Measurements from ENCODE around the gene MYL12A.

MYL12A gene

DNA sequence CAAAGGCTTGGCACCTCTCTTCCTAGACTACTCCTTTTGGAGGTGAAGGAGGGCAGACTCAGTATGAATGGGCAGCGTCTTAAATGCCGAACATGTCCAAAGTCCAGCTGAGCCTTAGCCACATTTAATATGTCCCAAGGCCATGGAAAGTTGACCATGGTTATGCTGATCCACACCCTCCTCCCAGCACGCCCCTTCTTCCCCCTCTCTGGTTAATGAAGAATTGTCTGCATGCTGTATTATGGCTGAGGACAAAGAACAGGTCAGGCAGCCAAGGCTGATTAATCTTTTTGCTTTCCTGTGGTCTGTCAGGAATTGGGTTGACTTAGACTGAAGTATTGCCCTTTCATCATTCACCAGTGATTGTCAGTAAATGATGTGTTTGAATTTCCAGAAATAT is 22.0 kb upstream of the MYL12A start:
- no peak for DNase-seq (ENCODE audit: low spot score)

DNA sequence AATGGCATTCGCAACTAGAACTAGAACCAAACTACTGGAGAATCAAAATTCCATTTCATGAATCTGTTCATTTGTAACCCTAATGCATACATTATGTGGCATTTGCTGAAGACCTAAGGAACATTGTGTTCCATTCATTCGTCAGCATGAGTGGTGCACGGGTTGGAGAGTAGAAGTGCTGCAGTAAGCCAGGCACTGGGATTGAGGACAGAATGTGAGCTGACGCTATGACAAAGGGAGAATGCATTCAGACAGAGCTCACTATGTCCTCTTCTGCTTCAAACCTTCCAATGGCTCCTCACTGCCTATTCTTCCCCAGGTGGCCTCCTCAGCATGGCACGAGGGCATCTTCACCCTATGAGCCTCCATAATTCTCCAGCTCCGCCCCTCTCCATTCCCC is 21.6 kb upstream of the MYL12A start:
- no peak for DNase-seq (ENCODE audit: low spot score)

DNA sequence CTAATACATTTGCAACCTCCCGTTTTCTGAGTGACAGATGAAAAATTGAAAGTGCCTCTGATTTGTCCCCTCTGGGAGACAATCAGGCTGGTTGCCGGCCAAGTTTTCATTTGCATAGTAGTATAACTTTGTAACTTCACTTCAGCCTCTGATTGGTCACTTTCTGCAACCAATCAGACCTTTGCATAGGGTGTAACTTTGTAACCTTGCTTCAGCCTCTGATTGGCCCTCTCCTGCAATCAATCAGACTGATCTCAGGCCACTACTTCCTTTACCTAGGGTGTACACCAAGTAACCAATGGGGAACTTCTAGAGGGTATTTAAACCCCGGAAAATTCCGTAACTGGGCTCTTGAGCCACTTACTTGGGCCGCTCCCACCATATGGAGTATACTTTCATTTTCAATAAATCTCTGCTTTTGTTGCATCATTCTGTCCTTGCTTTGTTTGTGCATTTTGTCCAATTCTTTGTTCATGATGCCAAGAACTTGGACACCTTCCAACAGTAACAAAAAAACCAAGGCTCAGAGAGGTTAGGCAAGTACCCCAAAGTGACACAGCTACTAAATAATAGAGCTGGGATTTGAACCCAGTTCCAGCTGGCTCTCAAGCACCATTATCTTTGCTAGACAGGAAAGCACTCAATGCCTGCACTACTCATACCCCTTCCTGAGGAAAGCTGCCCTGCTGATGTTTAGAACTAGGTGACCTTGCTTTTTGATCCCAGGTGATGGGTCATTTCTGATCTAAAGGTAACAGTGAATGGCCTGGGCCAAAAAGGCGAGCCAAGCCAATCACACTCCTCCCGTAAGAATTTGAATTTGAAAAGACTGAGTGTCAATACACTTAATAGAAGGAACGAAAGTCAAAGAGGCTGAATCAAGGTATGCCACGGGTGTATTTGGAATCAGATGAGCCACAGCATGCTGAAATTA is 16.9 kb upstream of the MYL12A start:
- no peak for DNase-seq (ENCODE audit: low spot score)

DNA sequence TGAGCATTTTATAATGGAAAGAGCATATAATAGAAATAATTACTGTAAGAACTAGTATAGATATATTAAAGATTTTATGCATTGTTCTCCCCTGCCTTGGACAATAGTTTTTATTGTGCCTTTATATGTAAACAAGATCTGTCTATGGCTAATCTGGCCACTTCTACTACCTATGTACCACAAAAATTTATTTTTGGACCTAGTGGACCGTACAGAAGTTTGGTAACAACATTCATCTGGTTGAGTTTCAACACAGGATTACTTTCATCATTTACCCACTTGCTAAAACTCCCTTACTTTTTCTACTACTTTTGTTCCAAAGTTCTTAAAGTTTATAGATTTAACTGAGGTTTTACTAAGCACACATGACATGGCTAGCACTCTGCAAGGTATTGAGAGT is 14.6 kb upstream of the MYL12A start:
- DNase-seq (ENCODE audit: low spot score), result no peak

DNA sequence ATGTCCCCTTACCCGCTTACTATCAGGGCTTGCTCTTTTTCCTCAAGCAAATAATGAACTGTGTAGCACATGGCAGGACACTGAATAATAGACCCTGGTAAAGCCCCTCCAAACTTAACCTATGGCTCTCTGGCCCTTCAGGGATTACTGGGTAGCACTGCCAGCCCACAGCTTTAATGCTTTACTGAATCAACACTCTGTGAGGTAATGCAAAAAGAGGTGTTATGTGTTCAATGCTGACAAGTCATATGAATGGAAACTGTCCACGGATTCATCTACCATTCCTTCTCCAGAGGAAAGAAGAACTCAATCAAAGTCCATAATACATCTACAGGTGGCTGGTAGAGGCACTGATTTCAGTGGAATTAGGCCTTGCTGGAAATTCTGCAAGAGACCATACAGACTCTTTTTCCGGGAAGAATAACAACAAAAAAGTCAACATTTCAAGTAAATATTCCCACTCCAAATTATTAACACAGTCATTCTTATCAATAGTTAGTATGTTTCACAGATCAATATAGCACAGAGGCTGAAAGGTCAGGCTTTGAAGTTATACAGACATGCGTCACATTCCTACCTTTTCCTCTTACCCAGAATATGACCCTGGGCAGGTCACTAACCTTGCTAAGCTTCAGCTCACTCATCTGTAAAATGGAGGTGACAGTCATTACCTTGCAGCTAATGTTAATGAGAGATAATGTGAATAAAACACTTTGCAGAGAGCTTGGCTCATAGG is 14.0 kb upstream of the MYL12A start:
- no peak for DNase-seq (ENCODE audit: low spot score)

DNA sequence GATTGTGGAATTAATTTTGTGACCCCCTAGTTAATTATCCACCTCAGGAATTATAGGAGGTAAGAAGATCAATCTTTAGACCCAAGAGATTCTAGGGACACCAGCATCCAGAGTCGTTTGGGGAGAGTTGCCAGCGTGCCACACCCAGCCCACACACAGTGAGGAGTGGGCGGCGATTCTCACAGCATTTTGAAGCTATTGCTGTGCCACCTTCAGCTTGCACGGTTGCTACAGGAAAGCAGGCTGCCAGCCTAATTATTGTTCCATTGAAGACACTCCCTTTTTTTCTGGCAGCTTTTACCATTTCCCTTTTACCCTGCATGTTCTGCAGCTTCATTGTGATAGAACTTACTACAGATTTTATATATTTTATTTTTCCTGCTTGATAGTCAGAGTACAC is 13.1 kb upstream of the MYL12A start:
- no peak for DNase-seq (ENCODE audit: low spot score)

DNA sequence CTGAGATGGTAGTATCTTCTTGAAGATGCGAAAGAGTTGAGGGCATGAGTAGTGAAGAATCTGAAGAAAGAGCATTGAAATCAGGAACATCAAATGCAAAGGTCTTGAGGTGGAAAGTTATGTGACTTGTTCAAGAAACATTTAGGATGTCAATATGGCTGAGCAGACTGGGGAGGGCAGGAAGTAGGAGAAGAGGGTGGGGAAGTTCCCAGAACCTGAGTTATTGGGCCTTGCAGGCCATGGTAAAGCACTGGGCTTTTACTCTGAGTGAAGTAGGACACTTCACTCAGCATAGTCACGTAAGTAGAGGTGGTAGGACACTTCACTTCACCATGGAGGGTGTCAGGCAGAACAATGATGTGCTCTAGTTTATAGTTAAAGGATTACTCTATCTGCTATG is 11.8 kb upstream of the MYL12A start:
- no peak for DNase-seq (ENCODE audit: low spot score)

DNA sequence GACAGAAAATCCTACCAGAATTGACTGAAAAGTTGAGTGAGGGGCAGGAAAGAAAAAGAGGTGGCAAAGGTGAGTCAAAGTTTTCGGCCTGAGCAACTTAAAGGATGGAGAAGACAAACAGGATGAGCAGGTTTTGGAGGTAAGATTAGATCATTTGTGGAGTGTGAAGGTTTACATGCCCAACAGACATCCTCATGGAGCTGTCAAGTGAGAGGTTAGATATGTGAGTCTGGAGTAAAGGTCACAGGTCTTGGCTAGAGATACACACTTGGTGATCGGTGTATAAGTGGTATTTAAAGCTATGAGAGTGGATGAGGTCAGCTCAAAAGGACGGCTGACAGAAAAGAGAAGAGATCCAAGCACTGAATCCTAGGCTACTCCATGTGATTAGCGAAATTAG is 11.1 kb upstream of the MYL12A start:
- no peak for DNase-seq (ENCODE audit: low spot score)

DNA sequence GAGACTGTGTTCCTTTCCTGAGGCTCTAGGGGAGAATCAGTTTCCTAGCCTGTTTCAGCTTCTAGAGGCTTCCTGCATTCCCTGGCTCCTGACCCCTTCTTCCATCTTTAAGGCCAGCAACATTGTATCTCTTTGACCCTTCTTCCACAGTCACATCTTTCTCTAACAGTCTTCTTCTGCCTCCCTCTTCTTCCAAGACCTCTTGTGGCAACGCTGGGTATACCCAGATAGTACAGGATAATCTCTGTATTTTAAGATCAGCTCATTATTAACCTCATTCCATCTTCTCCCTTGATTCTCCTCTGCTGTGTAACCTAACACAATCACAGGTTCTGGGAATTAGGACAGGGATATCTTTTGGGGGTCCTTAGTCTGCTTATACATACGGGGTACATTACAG is 8.9 kb upstream of the MYL12A start:
- DNase-seq (ENCODE audit: low spot score), result no peak

DNA sequence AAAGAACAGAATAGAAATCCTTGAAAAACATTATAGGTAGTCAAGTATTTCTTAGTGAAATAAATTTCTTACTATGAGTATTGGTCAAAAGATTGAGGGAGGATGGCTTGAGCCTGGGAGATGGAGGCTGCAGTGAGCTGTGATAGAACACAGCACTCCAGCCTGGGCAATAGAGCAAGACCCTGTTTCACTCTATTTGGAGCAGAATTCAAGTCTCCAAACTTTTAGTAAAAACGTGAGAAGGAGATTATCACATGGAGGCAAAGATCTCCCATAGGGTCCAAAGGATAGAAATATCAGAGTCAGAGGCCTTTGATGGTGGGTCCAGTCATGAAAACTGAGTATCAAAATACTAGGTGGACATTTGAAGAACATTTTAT is 2.4 kb upstream of the MYL12A start:
- DNase-seq (ENCODE audit: low spot score), result no peak

DNA sequence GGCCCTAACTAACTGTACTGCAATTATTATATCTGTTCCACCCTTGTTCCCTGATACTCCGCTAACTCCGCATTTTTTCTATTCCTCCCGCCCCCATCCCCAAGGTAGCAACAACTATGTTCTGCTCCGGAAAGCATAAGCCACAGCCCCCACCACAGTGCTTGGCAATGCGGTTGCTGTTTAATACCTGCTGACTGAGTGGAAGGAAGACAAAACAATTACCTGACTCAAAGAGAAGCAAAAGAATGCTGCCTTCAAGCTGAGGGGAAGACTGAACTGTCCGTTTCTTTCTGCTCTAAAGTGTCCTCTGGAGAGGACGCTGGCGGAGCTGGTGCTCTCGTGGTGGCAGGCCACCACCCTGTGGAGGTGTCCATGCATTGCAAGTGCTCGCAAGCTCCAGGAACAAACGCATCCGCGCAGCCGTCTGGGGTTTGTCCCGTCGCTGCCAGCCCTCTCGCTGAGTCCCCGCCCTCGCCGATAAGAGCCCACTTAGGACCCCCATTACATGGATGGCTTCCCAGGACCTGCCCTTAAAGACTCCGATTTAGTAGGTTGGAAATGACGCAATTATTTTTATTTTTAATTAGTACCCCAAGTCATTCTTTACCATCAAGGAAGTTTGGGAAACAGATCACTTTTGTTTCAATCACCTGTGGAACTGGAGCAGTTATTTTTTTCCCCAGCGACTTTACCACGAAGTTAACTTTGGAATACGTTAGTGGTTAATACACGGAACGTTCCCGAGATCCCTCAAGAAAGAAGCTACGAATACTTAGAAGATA is 1.6 kb upstream of the MYL12A start:
- DNase-seq (ENCODE audit: low spot score), result peak; percentile 89

DNA sequence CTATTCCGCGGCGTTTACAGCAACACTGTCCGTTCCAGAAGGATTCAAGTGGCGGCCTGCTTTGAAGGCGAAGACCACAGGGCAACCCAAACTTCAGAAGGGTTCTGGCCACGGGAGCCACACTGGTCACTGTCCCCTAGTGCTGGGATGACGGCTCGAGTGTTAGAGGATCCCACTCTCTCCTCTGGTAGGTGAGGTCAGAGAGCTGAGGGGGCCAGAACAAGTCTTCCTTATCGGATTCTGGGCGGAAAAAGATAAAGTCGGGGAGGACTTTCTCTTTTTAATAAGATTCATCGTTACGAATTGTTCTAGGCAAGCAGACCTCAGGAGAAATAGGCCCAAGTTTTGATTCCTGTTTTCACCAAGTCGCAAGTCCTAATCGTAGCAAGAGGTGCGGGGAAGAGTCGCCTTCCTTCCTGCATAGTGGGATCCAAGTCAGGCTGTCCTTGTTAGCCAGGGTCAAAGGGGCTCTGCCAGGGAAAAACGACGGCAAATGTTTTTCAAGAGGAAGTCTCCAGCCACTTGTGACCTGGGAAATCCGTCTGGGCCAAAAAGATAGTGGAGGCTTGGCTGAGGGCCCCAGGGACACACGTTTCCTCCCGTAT is 864 bp upstream of the MYL12A start:
- peak; percentile 69 for DNase-seq (ENCODE audit: low spot score)

DNA sequence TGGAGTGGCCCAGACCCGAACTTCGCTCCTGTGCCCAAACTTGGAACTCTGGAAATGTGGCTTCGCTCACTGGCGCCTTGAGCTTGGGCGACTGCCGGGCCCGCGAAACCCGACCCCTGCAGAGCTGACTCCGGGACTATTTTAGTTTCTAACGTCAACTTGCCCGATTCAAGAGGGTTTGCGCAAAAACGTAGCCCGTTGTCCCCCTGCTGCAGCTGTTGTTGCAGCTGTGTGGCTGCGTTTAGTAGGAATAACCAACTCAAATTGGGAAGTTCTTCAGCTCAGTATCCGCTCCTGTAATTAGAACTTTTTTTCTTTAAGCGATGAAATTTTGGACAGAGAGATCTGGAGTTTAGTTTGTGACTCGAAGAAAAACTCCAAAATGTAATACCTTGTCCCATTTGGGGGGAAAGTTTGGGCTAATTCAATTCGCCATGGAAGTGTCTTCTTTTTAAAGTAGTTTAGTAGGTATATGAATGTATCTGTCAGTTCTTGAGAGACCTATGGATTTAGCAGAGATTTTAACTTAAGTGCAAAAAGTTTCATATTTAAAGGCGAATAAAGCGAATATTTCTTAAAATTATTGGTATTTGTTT is 559 bp downstream of the MYL12A start:
- peak; percentile 77 for DNase-seq (ENCODE audit: low spot score)

DNA sequence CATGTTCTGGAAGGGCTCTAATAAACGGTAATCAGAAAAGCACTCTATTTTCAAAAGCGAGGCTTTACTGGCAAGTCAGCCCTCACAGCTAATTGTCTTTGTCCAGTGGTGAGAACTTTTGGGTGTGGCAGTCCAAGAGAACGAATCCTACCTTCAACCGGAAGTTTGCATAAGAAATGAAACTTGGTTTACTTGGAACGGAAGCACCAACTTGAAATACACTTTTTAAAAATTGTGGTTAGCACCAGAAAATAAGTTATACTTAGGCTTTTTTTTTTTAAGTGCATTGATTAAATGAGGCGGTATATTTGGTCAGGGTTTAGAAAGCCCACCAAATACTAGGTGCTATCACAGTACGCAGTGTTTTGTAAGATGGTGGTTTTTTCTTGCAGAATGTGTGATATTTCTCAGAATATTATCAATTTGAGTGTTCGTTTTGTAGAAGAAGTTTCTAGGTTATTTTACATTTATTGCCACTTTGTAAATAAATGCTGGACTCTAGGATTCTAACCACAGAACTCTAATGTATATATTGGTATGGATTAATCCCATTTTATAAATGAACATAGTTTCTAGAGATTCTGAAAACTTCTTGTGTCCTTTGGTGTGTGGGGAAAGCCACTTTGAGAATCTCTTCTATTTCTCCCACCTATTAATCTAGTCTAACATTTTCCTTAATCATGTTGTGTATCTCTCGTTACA is 1.2 kb downstream of the MYL12A start:
- no peak for DNase-seq (ENCODE audit: low spot score)

DNA sequence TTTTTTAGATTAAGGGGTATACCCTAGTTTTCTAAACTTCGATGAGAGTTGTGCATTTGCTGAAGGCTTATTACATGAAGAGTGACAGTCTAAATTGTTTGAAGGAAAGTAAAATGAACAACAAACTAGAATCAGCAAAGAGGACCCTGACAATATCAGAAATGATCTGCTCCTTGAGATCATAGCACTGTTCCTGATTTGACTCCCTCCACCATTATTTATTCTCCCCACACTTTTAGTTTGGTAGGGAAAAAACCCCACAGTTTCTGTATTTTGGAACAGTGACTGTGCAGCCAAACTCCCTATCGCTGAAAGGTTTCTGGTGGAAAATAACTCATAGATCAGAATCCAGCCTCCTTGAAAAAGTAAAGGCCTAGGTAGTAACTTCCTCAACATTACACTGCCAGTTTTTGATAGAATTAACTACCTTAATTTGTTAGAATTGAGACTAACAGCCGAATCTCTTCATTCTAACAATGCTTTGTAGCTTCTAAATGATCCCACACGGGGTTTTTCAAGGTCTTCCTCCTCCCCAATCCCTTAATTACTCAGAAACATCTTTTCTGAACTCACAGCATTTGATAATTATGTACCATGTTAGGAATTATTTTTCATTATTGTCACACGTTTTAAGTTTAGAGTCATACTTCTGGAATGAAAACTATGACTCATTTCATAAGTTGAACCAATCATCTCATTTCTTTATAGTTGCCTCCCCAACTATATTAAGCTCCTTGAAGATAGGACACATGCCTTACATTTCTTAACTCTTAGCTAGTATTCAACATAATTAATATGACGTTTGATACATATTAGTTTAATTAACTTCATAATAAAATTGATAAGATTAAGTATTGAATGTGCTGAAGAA is 2.9 kb downstream of the MYL12A start:
- no peak for DNase-seq (ENCODE audit: low spot score)

DNA sequence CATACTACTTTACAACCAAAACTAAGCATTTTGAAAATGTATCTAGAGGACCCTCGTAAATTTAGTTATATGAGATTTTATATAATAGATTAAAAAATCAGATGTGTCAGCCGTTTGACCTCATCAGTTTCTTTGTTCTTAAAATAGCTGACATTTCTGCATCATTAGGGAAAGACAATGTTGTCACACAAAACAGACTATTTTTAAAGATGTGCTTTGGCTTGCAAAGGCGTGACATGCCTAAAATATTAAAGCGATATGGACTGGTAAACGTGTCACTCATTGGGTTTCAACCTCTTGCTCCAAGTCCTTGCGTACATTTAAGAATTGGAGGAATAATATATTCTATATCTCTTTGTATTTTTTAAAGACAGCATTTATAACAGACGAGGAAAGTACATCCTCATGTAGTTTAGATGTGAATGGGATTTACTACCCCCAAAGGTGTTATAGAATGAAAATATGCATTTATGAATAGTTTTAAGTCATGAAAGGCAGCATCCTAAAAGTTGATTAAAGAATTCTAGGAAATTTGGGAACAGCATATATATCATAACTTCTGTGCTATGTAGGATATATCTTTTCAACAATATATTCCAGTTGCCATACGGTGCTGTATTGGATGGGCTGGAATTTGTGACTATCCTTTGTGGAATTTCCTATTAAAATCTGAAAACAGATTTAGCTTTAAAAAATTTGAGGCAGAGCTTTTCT is 3.8 kb downstream of the MYL12A start:
- no peak for DNase-seq (ENCODE audit: low spot score)

DNA sequence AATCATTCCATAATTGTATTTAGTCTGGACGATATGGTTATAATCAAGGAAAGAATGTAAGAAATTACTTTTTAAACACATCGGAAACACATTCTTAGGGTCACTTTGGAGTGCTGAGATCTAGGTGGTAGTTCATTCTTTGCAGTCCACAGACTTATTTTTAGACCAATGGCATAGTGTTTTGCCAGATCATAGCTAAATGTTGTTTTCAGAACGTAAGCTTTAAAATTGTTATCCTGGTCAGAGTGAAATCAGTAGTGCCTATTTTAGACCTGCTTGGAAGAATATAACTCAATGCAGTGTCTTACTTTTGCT is 4.3 kb downstream of the MYL12A start:
- DNase-seq (ENCODE audit: low spot score), result no peak

DNA sequence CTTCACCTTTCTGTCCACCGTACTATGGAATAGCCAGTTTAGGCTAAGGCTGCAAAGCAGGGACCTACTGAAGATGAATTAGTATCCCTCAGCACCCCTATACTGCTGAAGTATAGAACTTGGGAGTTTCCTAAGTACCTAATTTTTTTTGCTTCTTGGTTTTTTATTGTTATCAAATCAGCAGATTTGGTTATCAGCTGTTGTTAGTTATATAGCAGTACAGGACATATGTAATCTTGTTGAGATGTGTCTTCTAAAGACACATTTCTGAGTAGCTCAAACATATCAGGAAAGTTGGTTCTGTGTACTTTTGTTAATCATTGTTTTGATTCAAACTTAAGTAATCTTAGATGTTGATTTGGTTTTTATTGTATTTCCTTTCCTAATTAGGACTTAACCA is 5.2 kb downstream of the MYL12A start:
- DNase-seq (ENCODE audit: low spot score), result no peak

DNA sequence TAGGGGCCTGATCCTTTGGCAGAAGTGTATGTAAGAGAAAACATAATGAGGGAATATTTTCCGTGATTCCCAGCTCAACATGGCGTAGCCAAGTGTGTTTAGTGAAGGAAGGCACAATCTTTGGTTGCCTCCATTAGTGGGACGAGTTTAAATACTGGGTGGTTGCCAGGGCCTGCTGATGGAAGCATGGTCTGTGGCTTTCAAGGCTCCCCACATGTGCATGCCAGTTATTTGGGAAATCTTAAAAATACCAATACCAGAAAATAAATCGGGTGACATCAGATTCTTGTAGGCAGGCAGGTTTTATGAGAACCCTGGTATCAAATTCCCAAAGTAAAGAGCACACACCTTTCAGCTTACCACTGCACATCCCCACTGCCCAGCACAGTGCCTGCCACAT is 7.1 kb downstream of the MYL12A start:
- DNase-seq (ENCODE audit: low spot score), result no peak

Measured in left forelimb (tissue), 1 donor.